GM12873 (cell line): ENCODE results near the gene BEND6.

Experiments used
- TF ChIP-seq, protein P1 (sequence below): IDR thresholded peaks from 2 replicates; pipeline ENCODE4 v1.5.1; 2012; ENCODE audit warnings: low read depth, mild to moderate bottlenecking, moderate library complexity, low read length, control low read depth; ENCODE audit not compliant: insufficient read depth; ENCODE audit errors: missing control alignments

The BEND6 gene

DNA sequence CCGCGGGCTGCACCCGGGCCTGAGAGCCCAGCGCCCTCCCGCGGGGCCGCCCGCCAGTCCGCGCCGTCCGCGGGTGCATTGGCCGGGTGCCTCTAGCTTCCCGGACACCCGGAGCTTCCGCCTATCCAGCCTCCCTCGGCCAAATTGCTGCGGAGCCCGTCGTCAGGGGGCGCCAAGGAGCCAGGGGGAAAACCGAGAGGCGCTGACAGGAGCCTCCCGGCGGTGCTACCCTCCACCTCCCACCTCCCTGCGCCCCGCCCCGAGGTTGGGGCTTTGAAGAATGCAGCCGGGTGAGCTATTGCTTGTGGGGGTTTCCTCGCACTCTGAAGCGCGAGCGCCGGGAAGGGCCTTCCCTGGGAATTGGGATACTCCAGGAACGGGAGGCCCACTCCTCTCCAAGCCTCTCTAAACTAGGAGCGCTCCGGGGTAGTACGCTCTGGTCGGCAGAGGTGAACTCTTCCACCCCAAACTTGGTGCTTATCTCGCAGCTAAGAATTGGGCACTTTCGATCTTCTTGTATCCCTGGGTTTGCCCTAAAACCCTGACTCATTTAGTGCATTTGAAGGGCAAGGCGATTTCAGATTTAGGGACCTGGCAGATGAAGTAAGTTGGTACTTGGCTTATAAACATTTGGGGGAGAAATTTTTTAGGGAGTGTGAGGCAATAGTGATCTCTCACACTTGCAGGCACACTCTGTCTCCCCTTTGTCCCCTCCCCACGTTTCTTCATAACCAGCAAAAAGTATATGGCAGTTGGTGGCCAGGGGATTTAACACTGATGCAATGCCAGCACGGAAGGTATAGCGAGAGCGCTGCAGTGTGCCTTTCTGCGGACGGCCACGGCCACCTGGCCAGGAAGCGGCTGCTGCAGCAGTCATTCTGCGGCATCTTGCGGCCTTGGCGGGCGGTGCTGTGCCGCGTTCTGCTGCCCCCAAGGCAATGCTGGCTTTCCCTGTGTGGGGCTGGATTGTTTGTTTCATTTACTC is 556 bp downstream of the BEND6 start:
- TF ChIP-seq, protein P1, sequence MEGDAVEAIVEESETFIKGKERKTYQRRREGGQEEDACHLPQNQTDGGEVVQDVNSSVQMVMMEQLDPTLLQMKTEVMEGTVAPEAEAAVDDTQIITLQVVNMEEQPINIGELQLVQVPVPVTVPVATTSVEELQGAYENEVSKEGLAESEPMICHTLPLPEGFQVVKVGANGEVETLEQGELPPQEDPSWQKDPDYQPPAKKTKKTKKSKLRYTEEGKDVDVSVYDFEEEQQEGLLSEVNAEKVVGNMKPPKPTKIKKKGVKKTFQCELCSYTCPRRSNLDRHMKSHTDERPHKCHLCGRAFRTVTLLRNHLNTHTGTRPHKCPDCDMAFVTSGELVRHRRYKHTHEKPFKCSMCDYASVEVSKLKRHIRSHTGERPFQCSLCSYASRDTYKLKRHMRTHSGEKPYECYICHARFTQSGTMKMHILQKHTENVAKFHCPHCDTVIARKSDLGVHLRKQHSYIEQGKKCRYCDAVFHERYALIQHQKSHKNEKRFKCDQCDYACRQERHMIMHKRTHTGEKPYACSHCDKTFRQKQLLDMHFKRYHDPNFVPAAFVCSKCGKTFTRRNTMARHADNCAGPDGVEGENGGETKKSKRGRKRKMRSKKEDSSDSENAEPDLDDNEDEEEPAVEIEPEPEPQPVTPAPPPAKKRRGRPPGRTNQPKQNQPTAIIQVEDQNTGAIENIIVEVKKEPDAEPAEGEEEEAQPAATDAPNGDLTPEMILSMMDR = peak; percentile 79

DNA sequence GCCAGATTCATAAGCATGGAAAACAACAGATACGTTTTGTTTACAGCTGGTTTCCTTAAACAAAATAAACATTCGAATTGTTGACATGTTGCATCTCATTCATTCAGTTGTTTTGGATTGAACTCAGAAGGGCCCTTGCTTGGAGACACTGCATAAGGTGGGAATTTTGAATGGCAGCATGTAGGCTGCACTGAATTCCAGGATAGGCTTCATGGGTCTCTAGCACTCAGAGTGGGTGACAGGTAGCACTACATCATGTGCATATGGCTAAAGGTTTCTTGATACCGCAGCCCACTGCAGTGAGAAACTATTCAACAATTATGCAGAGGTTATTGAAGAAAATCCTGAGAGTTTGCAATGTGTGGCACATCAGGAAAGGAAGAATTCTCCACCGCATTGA is 1.6 kb downstream of the BEND6 start:
- TF ChIP-seq, protein P1 = no peak

DNA sequence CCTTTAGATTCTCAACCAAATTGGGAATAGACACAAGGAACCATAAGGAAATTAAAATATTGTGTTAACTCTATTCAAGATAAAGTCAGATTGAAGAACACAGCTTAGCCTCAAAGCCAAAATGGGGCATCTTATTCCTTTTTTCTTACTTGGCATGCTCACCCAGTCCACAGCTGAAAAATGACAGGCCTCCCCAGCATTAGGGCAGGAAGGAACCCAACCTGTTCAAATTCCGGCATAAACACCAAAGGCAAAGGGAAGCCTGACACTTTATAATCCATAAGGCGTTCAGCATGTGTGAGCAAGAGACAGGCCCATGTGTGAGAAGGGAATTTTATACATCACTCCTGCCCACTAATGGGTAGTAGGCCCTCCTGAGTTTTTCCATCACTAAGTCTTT is 2.9 kb downstream of the BEND6 start:
- TF ChIP-seq, protein P1 = no peak

DNA sequence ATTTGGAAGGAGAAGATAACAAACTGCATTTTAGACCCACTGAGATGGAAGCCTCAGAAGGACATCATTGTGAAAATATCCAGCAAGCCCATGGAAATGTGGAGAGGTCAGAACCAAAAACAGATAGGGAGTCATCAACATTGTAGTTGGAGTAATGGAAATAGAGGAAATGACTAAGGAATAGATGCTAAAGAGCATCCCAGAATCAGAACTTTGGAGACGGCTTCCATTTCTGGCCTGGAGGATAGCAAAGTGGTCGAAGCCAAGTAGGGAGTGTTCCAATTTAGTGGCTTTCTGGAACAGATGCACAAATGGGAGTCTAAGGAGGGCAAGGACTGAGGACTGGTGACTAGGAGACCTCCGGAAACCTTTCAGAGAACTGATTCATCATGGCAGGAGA is 3.6 kb downstream of the BEND6 start:
- TF ChIP-seq, protein P1 = no peak

DNA sequence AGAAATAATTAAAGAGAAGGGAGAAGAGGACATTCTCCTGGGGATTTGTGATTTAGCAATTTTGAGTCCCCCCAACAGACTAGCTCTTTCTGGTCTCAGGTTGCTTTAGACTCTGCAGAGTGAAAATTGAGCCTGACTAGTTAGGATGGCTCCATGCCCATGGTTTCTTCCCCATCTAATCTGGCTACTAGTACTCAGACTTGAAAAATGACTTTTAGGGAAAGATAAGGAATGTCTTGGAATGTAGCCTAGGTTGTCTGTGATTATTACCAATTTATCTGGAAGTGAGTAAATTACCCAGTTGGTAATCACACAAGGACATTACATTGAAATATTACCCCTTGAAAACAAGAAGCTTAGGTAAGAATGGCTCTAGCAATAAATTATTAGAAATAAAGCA is 4.2 kb downstream of the BEND6 start:
- TF ChIP-seq, protein P1 = no peak

DNA sequence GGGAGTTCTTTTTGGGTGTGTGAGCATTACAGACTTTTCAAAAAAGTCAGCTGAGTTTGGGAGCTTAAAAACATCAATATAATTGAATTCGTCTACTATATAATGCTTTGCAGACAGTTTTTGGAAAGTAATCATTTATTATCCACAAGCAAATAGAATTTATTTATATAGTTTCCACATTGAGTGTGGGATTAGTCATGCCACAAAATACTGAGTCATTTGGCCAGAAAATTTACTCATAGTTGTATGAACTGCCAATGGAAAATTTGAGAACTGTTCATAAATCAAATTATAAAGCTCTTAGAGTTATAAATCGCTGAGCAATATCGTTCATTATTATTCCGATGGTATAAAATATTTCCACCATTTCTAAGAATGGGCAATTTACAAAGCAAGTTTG is 5.0 kb downstream of the BEND6 start:
- TF ChIP-seq, protein P1 = no peak

DNA sequence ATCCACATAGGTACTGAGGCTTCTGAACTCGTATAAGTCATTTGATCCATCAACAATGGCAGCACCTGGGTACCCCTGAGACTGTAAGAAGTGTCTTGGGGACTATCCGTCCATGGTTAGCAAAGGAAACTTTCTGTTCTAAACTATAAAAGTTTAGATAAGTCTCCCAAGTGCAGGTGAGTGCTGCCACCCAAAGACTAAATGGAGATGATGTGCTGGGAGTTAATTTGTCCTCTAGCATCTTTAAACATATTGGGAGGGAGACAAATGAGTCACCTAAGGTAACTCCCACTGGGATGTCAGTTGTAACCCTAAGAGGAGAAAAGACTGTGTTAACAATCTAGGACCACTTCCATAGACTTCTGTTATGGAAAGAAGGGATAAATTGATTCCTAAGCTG is 6.2 kb downstream of the BEND6 start:
- TF ChIP-seq, protein P1 = peak; percentile 7
